Neural cell (in vitro differentiated cells): ENCODE data around the gene RAI14. TPM values are rescaled to one million over a fixed set of nuclear protein-coding genes. Genes with fewer than 3 reads are reported as not detected.

ENCODE experiments used
- H2AFZ ChIP-seq: fragments of 200-600, 300-800 bp; sonication (generic), shearing (Covaris generic); 2 replicates; pipeline ENCODE4 v1.6.0; 2014; ENCODE audit warnings: low read depth, mild to moderate bottlenecking, antibody characterized with exemption, low read length, moderate library complexity
- H3F3A ChIP-seq: fragments of 200-600 bp; shearing (Covaris generic); 2 replicates; pipeline ENCODE4 v1.6.1; 2016; ENCODE audit warnings: mild to moderate bottlenecking, moderate library complexity, mixed read lengths, antibody characterized with exemption, low read length; ENCODE audit not compliant: insufficient read depth, poor library complexity, severe bottlenecking
- H3K27ac ChIP-seq: fragments of 200-600, 300-800 bp; sonication (generic), shearing (Covaris generic); 2 replicates; pipeline ENCODE4 v1.5.1; 2014; ENCODE audit warnings: mild to moderate bottlenecking, low read length, moderate library complexity
- H3K27me3 ChIP-seq: fragments of 300-800, 200-600 bp; sonication (generic), shearing (Covaris generic); 2 replicates; pipeline ENCODE4 v1.6.0; 2014; ENCODE audit warnings: mild to moderate bottlenecking, low read depth, low read length, moderate library complexity; ENCODE audit not compliant: insufficient read depth
- H3K36me3 ChIP-seq: fragments of 300-800, 200-600 bp; sonication (generic), shearing (Covaris generic); 2 replicates; pipeline ENCODE4 v1.5.1; 2014; ENCODE audit warnings: mild to moderate bottlenecking, antibody characterized with exemption, low read length, moderate library complexity; ENCODE audit not compliant: insufficient read depth
- H3K4me2 ChIP-seq: fragments of 300-800, 200-600 bp; sonication (generic), shearing (Covaris generic); 2 replicates; pipeline ENCODE4 v1.6.0; 2014; ENCODE audit warnings: mild to moderate bottlenecking, low read length
- H3K4me3 ChIP-seq: fragments of 300-800, 200-600 bp; sonication (generic), shearing (Covaris generic); 2 replicates; pipeline ENCODE4 v1.5.1; 2014; ENCODE audit warnings: mild to moderate bottlenecking, low read length, moderate library complexity
- H3K79me2 ChIP-seq: fragments of 200-600 bp; shearing (Covaris generic); replicated peaks from 2 replicates; pipeline ENCODE4 v1.6.0; 2014; ENCODE audit warnings: mild to moderate bottlenecking, low read length, moderate library complexity; ENCODE audit not compliant: insufficient read depth
- H3K9ac ChIP-seq: fragments of 300-800, 200-600 bp; sonication (generic), shearing (Covaris generic); 2 replicates; pipeline ENCODE4 v1.6.1; 2016; ENCODE audit warnings: mild to moderate bottlenecking, low read length, mixed read lengths
- H3K9me2 ChIP-seq: fragments of 200-600 bp; shearing (Covaris generic); 2 replicates; pipeline ENCODE4 v1.6.1; 2016; ENCODE audit warnings: mild to moderate bottlenecking, low read length, mixed read lengths; ENCODE audit not compliant: insufficient read depth
- H3K9me3 ChIP-seq: fragments of 200-600, 300-800 bp; sonication (generic), shearing (Covaris generic); 2 replicates; pipeline ENCODE4 v1.6.1; 2016; ENCODE audit warnings: mild to moderate bottlenecking, mixed run types, low read length, moderate library complexity, mixed read lengths
- H4K20me1 ChIP-seq: fragments of 200-600 bp; shearing (Covaris generic); 2 replicates; pipeline ENCODE4 v1.6.1; 2016; ENCODE audit warnings: mild to moderate bottlenecking, mixed run types; ENCODE audit not compliant: insufficient read depth
- CTCF ChIP-seq: fragments of 450-650 bp; IDR thresholded peaks from 2 replicates; pipeline ENCODE4 v1.5.1; 2014; ENCODE audit warnings: antibody characterized with exemption, mild to moderate bottlenecking, moderate library complexity; ENCODE audit not compliant: poor library complexity, severe bottlenecking
- EP300 ChIP-seq: fragments of 450-650 bp; conservative IDR thresholded peaks from 2 replicates; pipeline ENCODE4 v1.6.1; 2014; ENCODE audit warnings: antibody characterized with exemption, mild to moderate bottlenecking, moderate library complexity; ENCODE audit not compliant: poor library complexity, severe bottlenecking
- EZH2 ChIP-seq: fragments of 200-600, 300-800 bp; shearing (Covaris generic), sonication (generic); IDR thresholded peaks from 2 replicates; pipeline ENCODE4 v1.6.1; 2014; ENCODE audit warnings: antibody characterized with exemption, low read length, borderline replicate concordance, mild to moderate bottlenecking; ENCODE audit not compliant: insufficient read depth, poor library complexity, severe bottlenecking
- MXI1 ChIP-seq: fragments of 450-650 bp; conservative IDR thresholded peaks from 2 replicates; pipeline ENCODE4 v1.6.1; 2014; ENCODE audit warnings: antibody characterized with exemption, mild to moderate bottlenecking; ENCODE audit not compliant: poor library complexity, severe bottlenecking
- POLR2AphosphoS5 ChIP-seq: IDR thresholded peaks from 2 replicates; pipeline ENCODE4 v1.6.1; 2012
- RAD21 ChIP-seq: fragments of 450-650 bp; conservative IDR thresholded peaks from 2 replicates; pipeline ENCODE4 v1.6.1; 2014; ENCODE audit warnings: antibody characterized with exemption, mild to moderate bottlenecking, moderate library complexity
- REST ChIP-seq: IDR thresholded peaks from 2 replicates; pipeline ENCODE4 v1.6.1; 2012; ENCODE audit warnings: borderline replicate concordance
- SMC3 ChIP-seq: fragments of 450-650 bp; conservative IDR thresholded peaks from 2 replicates; pipeline ENCODE4 v1.6.1; 2014; ENCODE audit warnings: antibody characterized with exemption, mild to moderate bottlenecking, moderate library complexity; ENCODE audit not compliant: poor library complexity
- TAF1 ChIP-seq: IDR thresholded peaks from 2 replicates; pipeline ENCODE4 v1.6.1; 2012; ENCODE audit warnings: low read depth
- polyA plus RNA-seq: library from polyadenylated mRNA; depleted of rRNA; stranded (reverse); fragments of >200 nt; gene quantifications from 2 replicates; pipeline ENCODE4 v1.2.3, GENCODE V29; 2014

Gene RAI14
- polyA plus RNA-seq, 1 donor from 2014 or later: 7.8 TPM

- H3K27ac ChIP-seq: no peak overlapping the region
Measured at GRCh38 chr5:34820593-34820992, 164.5 kb downstream of the RAI14 start.

GRCh38 chr5:34822956-34823715 is 167.0 kb downstream of the RAI14 start:
- no peaks in the 10 kb centered on the region for H3K9me2 ChIP-seq

More at GRCh38 chr5:34820593-34820992, 164.5 kb downstream of the RAI14 start:
- no peaks in the 10 kb centered on the region for H3F3A ChIP-seq
- no peaks in the 10 kb centered on the region for H3K9me3 ChIP-seq
- H4K20me1 ChIP-seq: no peaks in the 10 kb centered on the region
- H3K4me3 ChIP-seq: no peak overlapping the region
- no peaks in the 10 kb centered on the region for H3K79me2 ChIP-seq
- no peaks in the 10 kb centered on the region for H3K27me3 ChIP-seq
- no peak overlapping the region for H3K4me2 ChIP-seq
- H3K9me2 ChIP-seq: no peaks in the 10 kb centered on the region
- peaks cover 5% of the 10 kb centered on the region for H3K36me3 ChIP-seq
- TF ChIP-seq SMC3: no peak
- TF ChIP-seq TAF1: no peak
- TF ChIP-seq EP300: no peak
- TF ChIP-seq POLR2AphosphoS5: no peak
- TF ChIP-seq MXI1: no peak
- TF ChIP-seq EZH2: no peak
- no peak for TF ChIP-seq RAD21
- no peak for TF ChIP-seq REST
- TF ChIP-seq CTCF: no peak
- H3K9ac ChIP-seq: no peak overlapping the region
- H2AFZ ChIP-seq: no peak overlapping the region

More at GRCh38 chr5:34822956-34823715, 167.0 kb downstream of the RAI14 start:
- no peaks in the 10 kb centered on the region for H4K20me1 ChIP-seq
- no peak overlapping the region for H2AFZ ChIP-seq
- TF ChIP-seq TAF1: no peak
- no peak for TF ChIP-seq CTCF
- TF ChIP-seq MXI1: no peak
- no peak for TF ChIP-seq EP300
- no peak overlapping the region for H3K4me3 ChIP-seq
- no peak overlapping the region for H3K4me2 ChIP-seq
- no peak overlapping the region for H3K9ac ChIP-seq
- no peaks in the 10 kb centered on the region for H3K79me2 ChIP-seq
- H3K27me3 ChIP-seq: no peaks in the 10 kb centered on the region
- H3K27ac ChIP-seq: no peak overlapping the region
- H3F3A ChIP-seq: no peaks in the 10 kb centered on the region
- H3K36me3 ChIP-seq: peaks cover 5% of the 10 kb centered on the region
- H3K9me3 ChIP-seq: no peaks in the 10 kb centered on the region
